Uterus (tissue), 4 donors: ENCODE data around the gene DDX31. TPM values are rescaled to one million over a fixed set of nuclear protein-coding genes. Genes with fewer than 3 reads are reported as not detected.

Experiments
- DNase-seq, 2 donors: peaks; one replicate each; pipeline ENCODE4 v3.0.0-alpha.2; 2019 to 2020
- H3K27ac ChIP-seq, 2 donors: fragments of 200-600 bp; sonication (generic); 1 replicate in 1 of 2; 2 replicates in 1 of 2; pipeline ENCODE4 v1.5.1; 2016 to 2018
- H3K27me3 ChIP-seq, 2 donors: fragments of 200-600 bp; sonication (generic); one replicate each; pipeline ENCODE4 v1.5.1; 2018 to 2019; ENCODE audit warnings: control low read depth in 1 of 2
- H3K36me3 ChIP-seq, 2 donors: fragments of 200-600 bp; sonication (generic); one replicate each; pipeline ENCODE4 v1.5.1; 2019; ENCODE audit warnings: control low read depth in 1 of 2
- H3K4me1 ChIP-seq, 2 donors: fragments of 200-600 bp; sonication (generic); one replicate each; pipeline ENCODE4 v1.5.1; 2018 to 2019; ENCODE audit warnings: control low read depth in 1 of 2
- H3K4me3 ChIP-seq, 2 donors: fragments of 200-600 bp; sonication (generic); 1 replicate in 1 of 2; 2 replicates in 1 of 2; pipeline ENCODE4 v1.5.1; 2018 to 2019; ENCODE audit warnings: mild to moderate bottlenecking in 1 of 2
- H3K9me3 ChIP-seq, 2 donors: fragments of 200-600 bp; sonication (generic); one replicate each; pipeline ENCODE4 v1.5.1; 2019; ENCODE audit warnings: control low read depth in 1 of 2
- POLR2A ChIP-seq, 2 donors: fragments of 450-650 bp; IDR thresholded peaks; one replicate each; pipeline ENCODE4 v1.6.1; 2016; ENCODE audit warnings: antibody characterized with exemption in 2 of 2, mild to moderate bottlenecking in 1 of 2, moderate library complexity in 1 of 2
- intact Hi-C: fragments of 100-400 bp; cut with DNase I; formaldehyde crosslinking; loops from one replicate; pipeline ENCODE4 v1.15.1; 2023; ENCODE audit warnings: low total_unique reads
- total RNA-seq, 4 donors: library from RNA; depleted of rRNA in 3 of 4; stranded (reverse); fragments of >200 nt in 3 of 4; gene quantifications; one replicate each; pipeline versions ENCODE4 v1.1.0 to v1.2.4, GENCODE V29; 2014 to 2023
- TF ChIP-seq, protein P1 (sequence below), 4 experiments: fragments of 200-600 bp in 2 of 4; fragments of 450-650 bp in 2 of 4; sonication (generic) in 2 of 4; IDR thresholded peaks; one replicate each; pipeline ENCODE4 v1.5.1; 2016 to 2019; ENCODE audit warnings: antibody characterized with exemption in 4 of 4, mild to moderate bottlenecking in 2 of 4, moderate library complexity in 1 of 4
- donor health status: DM: yes; HTN: yes; CAD: no.

DDX31 gene
- total RNA-seq, 4 donors from 2014 or later = 5.9 to 17.7 (median 10.5) TPM

DNA sequence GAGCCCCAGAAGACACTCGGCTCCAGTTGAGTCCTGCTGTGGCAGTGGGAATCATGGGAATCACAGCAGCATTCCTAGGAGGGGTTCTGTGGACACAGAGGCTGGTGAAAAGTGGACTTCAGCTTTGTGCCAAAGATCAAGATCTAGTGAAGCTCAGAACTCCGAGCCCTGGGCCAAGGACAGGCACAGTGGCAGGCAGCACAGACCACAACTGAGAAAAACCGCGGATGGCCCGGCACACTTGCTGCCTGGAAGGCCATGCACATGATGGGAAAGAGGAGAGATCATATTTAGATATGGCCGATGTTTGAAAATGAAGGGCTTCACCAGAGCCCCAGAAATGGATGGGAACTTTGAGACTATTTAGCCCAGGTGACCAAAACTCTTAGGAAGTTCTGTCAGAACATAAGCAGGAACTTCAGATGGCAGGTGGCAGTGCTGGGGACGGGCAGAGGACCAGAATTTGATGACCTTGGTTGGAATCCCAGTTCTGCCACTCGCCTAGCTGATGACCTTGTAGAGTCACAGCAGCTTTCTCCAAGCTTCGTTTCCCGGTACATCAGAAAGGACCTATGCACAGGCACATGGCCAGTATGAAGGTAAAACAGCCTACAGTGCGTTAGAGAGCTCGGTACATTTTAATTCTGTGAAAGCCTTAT, 69.3 kb downstream of the DDX31 start:
- H3K27me3 ChIP-seq = no peaks in the 10 kb centered on the region

DNA sequence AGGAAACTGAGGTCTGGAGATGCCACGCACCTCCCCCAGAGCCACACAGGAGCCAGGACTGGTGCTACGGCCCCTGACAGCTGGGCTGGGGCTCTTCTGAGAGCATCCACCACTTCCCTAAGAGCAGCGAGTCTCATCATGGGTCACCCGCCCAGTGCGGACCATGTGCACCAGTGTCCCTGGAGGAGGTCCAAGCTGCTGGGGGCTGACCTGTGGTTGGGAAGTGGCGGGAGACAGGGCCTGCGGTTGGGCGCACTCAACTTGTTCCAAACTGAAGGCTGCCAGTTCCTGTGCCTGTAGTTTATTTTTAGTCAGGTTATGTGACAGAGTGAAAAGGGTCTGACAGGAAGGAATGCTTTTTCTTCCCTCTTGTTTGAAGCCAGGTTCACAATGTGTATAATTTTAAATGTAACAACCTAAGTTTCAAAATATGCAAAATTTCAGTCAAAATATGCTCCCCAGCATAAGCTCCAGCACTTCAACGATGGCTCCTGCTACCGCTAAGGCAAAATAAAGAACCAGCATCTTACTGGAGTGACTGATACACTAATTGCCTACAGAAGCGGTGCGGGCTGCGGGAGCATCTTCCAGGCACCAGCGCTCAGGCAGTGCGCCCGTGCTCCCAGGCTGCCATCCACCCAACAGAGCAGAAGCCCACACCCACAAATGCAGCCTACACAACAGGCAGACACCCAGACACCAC, 72.6 kb downstream of the DDX31 start:
- Histone ChIP-seq H3K36me3 (no peaks in the 10 kb centered on the region), H3K4me3 (no peak overlapping the region)
- no peak for DNase-seq

More for the DNA sequence above, 69.3 kb downstream of the DDX31 start:
- no peak overlapping the region for H3K4me3 ChIP-seq
- H3K36me3 ChIP-seq = no peaks in the 10 kb centered on the region
- no peaks in the 10 kb centered on the region for H3K9me3 ChIP-seq
- no peak overlapping the region for H3K27ac ChIP-seq
- TF ChIP-seq, protein P1, sequence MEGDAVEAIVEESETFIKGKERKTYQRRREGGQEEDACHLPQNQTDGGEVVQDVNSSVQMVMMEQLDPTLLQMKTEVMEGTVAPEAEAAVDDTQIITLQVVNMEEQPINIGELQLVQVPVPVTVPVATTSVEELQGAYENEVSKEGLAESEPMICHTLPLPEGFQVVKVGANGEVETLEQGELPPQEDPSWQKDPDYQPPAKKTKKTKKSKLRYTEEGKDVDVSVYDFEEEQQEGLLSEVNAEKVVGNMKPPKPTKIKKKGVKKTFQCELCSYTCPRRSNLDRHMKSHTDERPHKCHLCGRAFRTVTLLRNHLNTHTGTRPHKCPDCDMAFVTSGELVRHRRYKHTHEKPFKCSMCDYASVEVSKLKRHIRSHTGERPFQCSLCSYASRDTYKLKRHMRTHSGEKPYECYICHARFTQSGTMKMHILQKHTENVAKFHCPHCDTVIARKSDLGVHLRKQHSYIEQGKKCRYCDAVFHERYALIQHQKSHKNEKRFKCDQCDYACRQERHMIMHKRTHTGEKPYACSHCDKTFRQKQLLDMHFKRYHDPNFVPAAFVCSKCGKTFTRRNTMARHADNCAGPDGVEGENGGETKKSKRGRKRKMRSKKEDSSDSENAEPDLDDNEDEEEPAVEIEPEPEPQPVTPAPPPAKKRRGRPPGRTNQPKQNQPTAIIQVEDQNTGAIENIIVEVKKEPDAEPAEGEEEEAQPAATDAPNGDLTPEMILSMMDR (IDR thresholded peaks at IDR 0.05) = no peak
- no peak for TF ChIP-seq POLR2A (IDR thresholded peaks at IDR 0.05)
- intact Hi-C loops = no loop called here
- no peaks in the 10 kb centered on the region for H3K4me1 ChIP-seq
- DNase-seq = no peak

DNA sequence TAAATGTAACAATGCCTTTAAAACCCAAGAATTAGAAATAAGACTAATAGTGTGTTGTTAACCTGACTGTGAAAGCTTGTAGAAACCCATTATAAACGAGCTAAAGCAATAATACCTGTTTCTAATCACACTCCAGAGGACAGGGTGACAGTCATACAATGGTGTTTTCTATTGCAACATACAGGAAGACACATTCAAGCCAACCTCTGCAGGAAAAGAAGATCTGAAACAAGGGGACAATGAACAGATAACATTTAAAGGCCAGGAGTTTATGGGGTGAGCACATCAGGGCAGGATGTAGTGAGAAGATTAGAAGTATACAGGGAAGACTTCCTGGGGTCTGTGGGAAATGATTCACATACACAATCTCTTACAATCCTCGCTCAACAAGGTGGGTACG, 73.6 kb downstream of the DDX31 start:
- intact Hi-C loops = no loop called here
- Histone ChIP-seq H3K4me3 (no peak overlapping the region), H3K27me3 (no peaks in the 10 kb centered on the region), H3K36me3 (no peaks in the 10 kb centered on the region), H3K9me3 (no peaks in the 10 kb centered on the region), H3K4me1 (no peaks in the 10 kb centered on the region), H3K27ac (no peak overlapping the region)
- TF ChIP-seq, protein P1 (IDR thresholded peaks at IDR 0.05) = no peak
- TF ChIP-seq POLR2A (IDR thresholded peaks at IDR 0.05) = no peak
- no peak for DNase-seq

More for the DNA sequence above, 72.6 kb downstream of the DDX31 start:
- no peaks in the 10 kb centered on the region for H3K27me3 ChIP-seq
- H3K4me1 ChIP-seq = no peaks in the 10 kb centered on the region
- H3K27ac ChIP-seq = no peak overlapping the region
- intact Hi-C loops = no loop called here
- no peaks in the 10 kb centered on the region for H3K9me3 ChIP-seq
- no peak for TF ChIP-seq POLR2A (IDR thresholded peaks at IDR 0.05)
- TF ChIP-seq, protein P1 (IDR thresholded peaks at IDR 0.05) = no peak

DNA sequence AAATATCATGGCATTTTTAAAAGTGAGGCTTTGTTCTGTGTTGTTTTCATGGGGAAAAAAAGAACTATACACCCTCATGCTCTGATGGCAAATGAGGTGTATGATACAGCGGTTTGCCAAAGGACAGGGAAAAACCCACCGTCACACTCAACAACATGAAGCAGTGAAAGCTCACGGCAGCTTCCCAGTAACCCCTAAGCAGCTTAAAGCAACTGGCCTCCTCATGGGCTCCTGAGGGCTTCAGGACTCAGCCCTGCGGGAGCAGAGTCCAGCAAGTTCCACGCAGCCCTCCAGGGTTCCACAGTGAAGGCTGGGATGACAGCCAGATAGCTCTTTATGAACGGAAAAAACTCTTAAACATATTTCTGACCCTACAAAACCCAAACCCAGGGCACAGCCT, 74.5 kb downstream of the DDX31 start:
- no peak for DNase-seq
- H3K27me3 ChIP-seq = no peaks in the 10 kb centered on the region
- TF ChIP-seq POLR2A (IDR thresholded peaks at IDR 0.05) = no peak
- TF ChIP-seq, protein P1 (IDR thresholded peaks at IDR 0.05) = no peak

DNA sequence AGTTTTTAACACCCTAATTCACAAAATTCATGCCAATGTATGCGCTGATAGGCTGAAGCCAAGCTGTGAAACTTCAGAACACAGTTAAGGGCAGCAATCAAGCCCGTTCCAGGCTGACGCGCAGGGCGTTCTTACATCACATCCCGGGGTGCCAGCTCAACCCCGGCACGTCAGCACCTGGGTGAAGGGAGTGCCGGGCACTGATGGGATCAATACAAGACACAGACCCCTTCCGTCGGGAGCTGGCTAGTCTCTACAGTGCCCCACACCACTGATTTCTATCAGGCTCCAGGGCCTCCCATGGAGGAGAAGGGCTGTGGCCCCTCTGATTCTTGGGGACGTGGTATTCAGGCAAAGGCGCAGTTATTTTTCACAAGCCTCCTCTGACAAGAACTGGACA, 75.4 kb downstream of the DDX31 start:
- H3K27ac ChIP-seq = no peak overlapping the region
- H3K9me3 ChIP-seq = no peaks in the 10 kb centered on the region
- H3K27me3 ChIP-seq = peaks cover 0 to 7% of the 10 kb centered on the region in 2 donors
- intact Hi-C loops = no loop called here
- TF ChIP-seq POLR2A (IDR thresholded peaks at IDR 0.05) = no peak
- TF ChIP-seq, protein P1 (IDR thresholded peaks at IDR 0.05) = no peak
- no peak for DNase-seq
- no peak overlapping the region for H3K4me3 ChIP-seq
- no peaks in the 10 kb centered on the region for H3K4me1 ChIP-seq
- no peaks in the 10 kb centered on the region for H3K36me3 ChIP-seq

More for the DNA sequence above, 74.5 kb downstream of the DDX31 start:
- intact Hi-C loops = no loop called here
- no peak overlapping the region for H3K4me3 ChIP-seq
- no peaks in the 10 kb centered on the region for H3K4me1 ChIP-seq
- no peaks in the 10 kb centered on the region for H3K9me3 ChIP-seq
- H3K36me3 ChIP-seq = no peaks in the 10 kb centered on the region
- no peak overlapping the region for H3K27ac ChIP-seq
